Endometrial microvascular endothelial cells (primary cell): ENCODE measurements around the gene TSHZ2. TPM values are rescaled to one million over a fixed set of nuclear protein-coding genes. Genes with fewer than 3 reads are reported as not detected.

ENCODE experiments used
- in situ Hi-C: cut with HindIII; loops from 2 replicates; pipeline ENCODE4 v1.10.0; 2017; ENCODE audit warnings: low sequenced_read_pairs, low pct_unique_long_range_greater_than_20kb; ENCODE audit errors: inconsistent ontology term
- total RNA-seq: library from RNA; depleted of rRNA; stranded (reverse); fragments of >200 nt; gene quantifications from one replicate; pipeline ENCODE4 v1.2.3, GENCODE V29; 2015; ENCODE audit errors: inconsistent ontology term

TSHZ2 gene
- total RNA-seq, 1 donor from 2014 or later = not detected

DNA sequence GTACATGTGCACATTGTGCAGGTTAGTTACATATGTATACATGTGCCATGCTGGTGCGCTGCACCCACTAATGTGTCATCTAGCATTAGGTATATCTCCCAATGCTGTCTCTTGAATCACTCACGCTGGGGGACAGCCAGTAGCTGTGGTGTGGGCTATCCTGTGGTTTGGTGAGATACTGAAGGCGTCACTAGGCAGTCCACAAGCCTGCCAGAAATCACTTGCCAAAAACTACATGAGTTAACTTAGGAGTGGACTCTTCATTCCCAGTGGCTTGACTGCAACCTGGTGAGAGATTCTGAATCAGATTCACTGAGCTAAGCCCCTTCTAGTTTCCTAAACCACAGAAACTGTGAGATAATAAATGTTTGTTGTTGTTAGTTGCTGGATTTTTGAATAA, 191.3 kb downstream of the TSHZ2 start:
- in situ Hi-C loops = no loop called here

DNA sequence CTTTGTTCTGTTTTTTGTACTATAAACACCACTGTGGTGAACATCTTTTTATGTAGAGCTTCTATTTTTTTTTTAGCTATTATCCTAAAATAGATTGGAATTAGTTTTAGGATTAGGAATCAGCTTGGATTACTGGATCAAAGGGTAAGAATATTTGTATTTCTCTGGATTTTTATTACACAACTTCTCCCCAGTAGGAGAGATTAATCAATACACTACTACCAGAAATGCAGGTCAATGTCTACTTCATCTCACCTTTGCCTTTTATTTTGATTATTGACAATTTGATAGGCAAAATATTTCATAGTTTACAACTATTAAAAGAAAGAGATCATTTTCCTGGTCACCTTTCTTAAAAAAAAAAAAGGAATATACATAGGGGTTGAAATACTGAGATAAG, 191.9 kb downstream of the TSHZ2 start:
- in situ Hi-C loops = no loop called here

DNA sequence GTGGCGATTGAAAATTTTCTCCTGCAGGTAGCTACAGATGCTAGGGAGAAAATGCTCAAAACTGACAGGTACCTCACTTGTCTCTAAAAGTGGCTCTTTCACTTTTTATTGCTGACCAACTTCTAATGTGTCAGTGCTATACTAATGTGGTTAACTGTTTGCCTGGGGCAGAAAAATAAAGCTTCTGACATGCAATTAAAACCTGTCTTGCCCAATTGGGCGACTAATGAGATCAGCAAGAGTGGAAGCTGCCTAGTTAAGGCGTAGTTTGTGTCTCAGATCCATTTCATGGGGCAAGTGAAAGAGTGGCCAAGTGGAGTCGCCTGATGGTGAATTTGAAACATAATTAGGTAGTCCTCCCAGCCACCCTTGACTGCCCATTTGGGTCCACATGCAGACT, 193.3 kb downstream of the TSHZ2 start:
- in situ Hi-C loops = no loop called here

DNA sequence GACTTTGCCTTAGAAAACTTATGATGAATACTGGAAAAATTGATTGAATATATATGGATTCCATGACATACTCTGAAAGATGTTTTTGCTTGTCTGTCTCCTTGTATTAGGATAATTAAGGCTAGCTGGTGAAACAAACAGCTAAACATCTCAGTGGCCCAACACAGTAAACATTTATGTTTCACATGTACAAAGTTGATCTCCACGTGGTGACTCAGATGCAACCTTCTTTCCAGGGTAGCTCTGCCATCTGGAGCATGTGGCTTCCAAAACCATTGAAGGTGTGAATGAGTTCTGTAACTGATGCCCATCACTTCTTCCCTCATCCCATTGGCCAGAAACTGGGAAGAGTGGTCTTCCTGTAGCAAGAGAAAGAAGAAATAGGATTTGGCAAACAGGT, 196.3 kb downstream of the TSHZ2 start:
- in situ Hi-C loops = no loop called here

DNA sequence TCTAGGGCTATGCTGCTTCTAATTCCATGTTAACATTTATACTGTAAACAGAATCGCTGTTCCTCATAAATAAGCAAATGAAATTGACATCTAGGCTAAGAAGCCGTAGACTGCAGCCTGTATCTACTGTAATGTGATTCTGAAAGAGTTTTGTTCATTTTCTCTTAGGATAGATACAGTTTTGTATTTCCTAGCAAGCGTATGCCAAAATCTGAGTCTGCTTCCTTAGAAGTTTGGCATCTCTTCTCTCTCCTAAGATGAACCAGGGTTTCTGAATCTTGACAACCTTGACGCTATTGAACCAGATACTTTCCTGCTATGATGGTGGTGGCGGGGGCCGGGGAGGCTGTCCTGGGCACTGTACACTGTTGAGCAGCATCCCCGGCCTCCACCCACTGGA, 198.0 kb downstream of the TSHZ2 start:
- in situ Hi-C loops = no loop called here

DNA sequence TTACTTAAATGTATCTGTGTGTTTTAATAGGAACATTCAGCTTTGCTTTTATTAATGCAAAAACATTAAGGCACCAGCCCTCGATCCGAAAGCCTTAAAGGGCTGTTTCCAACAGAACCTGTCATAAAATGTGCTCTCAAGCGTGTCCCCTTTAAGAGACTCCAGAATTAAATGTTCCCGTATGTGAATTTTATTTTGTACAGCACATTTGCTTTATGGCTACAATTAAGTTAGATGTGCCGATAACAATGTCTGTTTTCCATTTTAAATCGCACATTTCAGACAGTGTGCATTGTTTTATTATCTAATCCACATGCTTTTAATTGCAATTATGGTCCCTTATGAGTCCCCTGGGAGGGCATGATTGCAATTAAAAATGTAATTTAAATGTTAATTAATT, 198.9 kb downstream of the TSHZ2 start:
- in situ Hi-C loops = no loop called here

DNA sequence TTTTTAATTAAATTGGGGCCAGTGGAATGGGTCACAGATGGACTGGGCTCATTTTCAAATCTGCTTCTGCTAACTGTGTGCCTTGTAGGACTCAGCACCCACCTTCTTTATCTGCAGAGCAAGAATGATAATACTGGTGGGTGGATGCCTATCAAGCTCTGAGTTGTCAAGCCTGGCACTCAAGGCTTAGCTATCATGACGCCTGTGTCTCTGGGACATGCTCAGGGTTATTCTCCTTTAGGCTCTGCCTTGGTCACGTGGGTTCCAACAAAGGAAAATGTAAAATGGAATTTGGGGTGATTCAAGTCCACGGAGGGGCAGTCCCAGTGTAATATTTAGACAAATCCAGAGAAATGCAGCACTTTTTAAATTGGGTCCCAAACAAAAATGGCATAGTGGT, 202.3 kb downstream of the TSHZ2 start:
- in situ Hi-C loops = no loop called here

DNA sequence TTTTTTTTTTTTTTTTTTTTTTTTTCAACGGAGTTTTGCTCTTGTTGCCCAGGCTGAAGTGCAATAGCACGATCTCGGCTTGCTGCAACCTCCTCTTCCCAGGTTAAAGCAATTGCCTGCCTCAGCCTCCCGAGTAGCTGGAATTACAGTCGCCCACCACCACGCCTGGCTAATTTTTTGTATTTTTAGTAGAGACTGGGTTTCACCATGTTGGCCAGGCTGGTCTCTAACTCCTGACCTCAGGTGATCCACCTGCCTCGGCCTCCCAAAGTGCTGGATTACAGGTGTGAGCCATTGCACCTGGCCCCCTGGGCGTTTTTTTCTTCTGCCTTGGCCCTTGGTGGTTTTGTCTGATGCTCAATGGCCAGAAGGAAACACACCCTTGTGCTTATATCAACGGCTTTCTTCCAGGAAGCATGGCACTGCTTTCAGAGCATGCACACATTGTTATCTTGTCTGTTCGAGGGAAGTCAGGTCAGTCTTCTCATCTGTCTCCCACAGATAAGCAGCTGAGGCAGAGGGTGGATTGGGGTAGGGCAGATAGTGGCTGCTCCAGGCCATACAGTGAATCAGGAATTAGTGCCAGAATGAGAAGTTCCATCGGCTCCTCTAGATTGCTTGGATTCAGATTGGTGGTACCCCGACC, 203.1 kb downstream of the TSHZ2 start:
- in situ Hi-C loops = no loop called here

DNA sequence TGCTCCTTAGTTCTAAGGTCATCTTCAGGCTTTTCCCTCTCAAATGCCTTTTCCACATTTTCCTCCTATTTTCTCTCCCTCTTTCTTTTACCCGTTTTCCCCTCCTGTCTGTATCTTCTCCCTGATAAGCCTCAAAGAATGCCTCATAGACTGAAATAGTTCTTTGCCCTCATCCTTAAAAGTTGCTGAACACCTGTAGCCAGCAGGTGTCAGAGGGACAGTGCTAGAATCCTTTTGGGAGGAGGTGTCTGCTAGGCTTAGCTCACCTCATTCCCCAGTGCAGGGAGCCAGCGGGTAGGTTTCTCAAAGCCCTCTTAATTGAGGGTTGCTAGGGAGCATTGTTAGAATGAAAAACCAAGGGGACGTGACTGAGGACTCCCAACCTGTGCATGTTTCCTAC, 204.0 kb downstream of the TSHZ2 start:
- in situ Hi-C loops = no loop called here

DNA sequence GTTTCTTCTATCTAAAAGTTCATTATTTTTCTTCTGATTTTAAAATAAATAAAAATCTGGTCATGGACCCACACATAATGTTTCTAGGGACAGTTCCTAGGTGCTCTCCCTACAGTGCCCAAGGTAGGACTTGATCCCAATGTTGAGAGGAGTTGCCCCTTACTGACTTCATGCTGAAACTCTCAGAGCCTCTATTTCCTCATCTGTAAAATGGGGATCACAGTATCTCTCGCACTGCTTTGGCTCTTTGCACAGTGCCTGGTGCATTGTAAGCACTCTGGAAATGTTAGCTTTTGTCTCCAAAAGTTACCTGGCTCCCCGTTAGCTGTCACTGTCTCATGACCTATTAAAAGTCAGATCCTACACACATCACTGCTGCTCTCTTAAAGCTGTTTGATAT, 205.5 kb downstream of the TSHZ2 start:
- in situ Hi-C loops = no loop called here

DNA sequence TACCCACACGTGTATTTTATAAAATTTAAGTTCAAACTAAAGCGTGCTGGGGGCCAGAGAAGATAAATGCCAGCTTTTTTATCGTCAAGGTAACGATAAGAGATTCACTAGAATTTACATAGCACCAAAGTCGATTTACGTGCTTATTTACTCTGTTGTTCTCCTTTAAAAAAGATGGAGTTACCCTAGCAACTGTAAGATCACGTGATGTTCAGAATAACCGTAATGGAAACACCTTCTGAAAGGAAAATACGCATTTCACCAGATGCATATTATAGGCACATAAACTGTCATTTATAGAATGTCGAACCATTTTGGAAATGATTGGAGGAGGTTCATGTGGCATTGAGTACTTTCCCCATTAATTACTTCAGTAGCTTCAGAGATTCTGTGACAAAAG, 207.6 kb downstream of the TSHZ2 start:
- in situ Hi-C loops = no loop called here

DNA sequence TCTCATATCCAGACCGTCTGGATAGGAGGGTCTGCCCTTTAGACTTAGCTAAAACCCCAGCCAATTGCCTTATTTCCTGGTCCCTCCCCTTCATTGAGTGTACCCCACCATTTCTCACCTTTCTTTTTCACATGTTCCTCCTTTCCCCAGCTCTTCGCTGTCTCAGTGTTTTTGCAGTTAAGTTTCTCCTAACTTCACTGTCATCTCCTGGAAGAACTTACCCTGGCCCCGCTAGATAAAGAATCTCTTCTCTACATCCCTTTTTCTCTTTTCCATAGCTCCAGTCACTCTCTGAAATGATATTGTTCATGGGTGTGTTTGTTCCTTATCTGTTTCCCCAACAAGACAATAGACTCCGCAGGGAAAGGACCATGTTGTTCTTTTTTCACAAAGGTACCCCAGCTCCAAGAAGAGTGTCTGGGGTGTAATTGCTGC, 208.8 kb downstream of the TSHZ2 start:
- in situ Hi-C loops = no loop called here

DNA sequence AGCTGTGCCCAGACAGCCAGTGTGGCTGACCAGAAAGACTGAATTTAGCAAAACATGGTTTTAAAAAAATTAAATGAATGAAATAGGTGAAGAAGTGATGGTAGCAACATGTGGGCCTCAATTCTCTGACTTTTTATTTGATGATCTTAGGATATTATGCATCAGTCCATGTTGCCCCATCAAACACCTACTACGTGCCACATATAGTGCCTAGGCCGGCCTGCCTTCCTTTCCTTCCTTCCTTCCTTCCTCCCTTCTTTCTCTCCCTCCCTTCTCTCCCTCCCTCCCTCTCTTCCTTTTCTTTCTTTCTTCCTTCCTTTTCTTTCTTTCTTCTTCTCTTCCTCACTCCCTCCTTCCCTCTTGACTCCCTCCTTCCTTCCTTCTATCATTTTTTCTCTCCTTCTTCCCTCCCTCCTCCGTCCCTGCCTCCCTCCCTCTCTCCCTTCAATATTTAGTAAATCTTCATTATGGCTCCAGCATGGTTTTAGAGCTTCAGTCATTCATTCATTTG, 209.8 kb downstream of the TSHZ2 start:
- in situ Hi-C loops = no loop called here

DNA sequence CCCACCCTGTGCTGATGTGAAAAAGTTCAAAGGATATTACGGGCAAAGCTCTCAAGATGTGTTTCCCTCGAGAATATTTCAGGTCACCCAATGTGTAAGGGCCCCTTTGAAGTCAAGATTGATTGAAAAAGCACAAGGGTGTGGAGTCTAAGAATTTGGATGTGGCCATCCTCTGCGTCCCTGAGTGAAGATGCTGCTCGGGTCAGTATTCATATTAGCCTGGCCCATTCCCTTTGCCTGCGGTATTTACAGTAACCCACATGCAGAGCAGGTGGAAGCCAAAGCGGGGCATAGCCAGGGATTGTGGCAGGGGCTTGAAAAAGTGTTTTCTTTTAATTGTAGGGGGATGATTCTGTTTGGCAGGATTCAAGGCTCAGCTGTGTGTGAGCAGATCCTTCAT, 211.0 kb downstream of the TSHZ2 start:
- in situ Hi-C loops = no loop called here

DNA sequence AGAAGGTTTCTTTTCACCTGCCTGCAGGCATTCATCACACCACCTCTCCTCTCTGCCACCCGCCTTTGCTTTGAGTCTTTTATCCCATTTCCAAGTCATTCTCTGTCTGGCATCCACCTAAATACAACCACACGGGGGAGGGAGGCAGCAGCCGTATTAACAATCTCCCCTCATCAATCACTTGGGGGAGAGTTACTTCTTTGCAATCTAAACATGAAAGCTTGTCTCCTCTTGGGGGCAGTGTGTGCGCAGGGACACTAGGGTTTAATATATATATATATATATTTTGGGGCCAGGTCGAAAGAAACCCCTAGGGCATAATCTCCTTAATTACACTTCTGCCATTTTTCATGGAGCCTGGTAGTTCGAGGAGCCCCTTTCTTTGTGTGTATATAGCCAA, 214.5 kb downstream of the TSHZ2 start:
- in situ Hi-C loops = no loop called here

DNA sequence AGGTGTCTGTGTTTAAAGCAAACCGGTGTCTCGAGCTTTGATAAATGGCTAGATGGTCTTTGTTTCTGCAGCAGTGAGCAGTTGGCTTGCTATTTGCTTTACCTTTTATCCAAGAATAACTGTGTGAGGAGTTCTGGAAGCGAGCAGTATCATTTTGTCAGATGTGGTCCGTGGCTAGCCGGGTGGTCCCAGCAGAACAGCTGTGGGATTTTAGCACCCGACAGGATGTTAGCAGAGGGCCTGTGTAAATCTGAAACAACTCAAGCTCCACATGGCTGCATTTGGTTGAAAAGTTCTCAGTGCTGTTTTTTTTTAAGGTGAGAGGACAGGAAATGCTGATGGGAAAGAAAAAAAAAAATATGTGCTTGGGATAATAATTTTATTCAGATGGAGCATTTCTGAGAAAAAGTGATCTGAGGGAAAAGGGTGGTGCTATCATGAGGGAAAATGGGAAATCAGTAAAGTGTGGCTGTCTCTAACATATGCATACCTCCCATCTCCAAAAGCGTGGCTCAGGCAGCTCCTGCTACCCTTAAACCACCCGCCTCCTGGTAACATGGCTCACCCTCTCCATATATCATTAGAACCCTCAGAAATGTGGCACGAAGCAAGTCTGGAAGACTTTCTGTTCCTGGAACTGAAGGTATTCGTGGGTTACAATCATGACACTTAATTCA, 215.4 kb downstream of the TSHZ2 start:
- in situ Hi-C loops = no loop called here

DNA sequence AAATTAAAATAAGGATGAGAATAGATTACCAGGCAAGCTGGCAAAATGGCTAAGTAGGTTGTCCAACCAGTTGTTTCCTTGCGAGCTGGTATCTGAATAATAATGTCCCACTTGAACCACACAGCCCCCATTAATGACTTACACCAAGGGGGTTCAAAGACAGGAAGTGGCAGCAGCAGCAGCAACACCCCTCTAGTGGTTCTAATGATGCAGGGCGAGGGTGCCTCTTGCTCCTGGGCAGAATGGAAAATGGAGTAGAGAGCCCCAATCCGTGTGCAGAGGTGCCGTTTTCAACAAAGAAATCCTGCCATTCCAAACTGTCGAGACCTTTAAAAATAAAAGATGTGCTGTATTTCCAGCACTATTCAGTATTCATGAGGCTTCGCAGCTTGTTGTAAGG, 218.1 kb downstream of the TSHZ2 start:
- in situ Hi-C loops = no loop called here

DNA sequence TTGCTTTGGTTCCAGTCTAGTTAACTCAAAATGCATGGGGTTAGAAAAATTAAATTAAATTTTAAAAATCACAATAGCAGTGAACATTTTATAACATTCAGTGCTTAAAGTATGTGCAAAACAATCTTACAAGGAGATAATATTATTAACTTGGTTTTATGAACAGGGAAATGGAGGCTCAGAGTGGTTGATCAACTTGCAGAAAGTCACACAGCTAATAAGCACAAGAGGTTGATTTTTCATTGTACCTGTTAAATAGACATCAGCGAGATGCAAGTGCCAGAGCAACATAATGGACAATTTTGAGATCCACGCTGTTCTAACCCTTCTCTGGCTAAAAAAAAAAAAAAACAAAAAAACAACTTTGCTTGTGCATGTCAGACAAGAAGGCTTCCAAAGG, 219.8 kb downstream of the TSHZ2 start:
- in situ Hi-C loops = no loop called here

DNA sequence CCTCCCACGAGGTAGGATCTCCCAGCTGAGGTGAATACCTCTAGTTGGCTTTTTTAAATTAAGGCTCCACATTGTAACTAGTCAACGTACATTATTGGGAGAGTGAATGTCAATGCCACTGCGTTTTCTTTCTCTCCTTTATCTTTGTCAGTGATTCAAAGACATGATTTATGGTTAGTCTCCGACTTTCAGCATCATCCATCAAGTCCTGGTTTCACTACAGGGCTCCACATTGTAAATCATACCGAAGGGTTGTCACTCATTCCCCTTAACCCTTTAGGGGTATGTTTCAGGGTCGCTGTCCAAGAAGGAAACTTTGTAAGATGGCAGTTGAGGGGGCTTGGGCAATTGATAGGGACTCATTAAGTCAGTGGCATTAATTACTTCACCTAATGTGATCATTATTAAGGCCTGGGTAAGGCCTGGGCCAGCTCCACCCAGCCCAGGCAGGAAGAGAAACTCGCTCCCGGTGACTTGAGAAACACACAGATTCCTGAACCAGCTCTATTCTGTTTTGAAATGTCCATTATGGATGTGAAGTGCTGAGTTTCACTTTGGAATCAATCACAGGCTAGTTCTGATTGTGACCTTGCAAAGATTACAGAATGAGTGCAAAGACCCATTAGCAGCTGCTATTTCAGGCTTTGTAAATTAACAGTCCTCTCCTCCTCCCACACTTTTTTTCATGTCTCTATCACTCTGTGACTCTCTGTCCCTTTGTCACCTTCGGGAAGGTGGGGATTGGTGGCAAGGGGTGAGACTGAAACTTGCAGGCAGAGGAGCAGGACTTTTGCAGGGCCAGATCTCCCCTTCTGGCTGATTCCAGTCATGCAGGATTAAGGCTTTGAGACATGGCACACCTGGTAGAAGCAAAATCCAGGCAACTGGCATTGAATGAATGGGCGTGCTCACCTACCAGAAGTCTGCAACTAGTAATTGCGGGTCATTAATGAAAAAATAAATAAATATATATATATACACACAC, 222.4 kb downstream of the TSHZ2 start:
- in situ Hi-C loops = no loop called here
